ENCODE measurements around the gene H2AZ2. TPM values are rescaled to one million over a fixed set of nuclear protein-coding genes. Genes with fewer than 3 reads are reported as not detected.

Gene H2AZ2
- total and polyA plus RNA-seq, 2 donors (not counting 1 experiment from before 2014, with no cell fraction given), result 55.3 to 129 TPM

GRCh38 chr7:44796034-44796503 is 51.8 kb downstream of the H2AZ2 start:
- peaks cover 15 to 26% of the 10 kb centered on the region in 2 donors for H3K4me1 ChIP-seq (ENCODE audit: control insufficient read depth in 2 of 2, insufficient read depth in 2 of 2, low read length in 2 of 2)
- peak overlapping the region; percentile 98 for H3K27ac Mint-ChIP-seq
- WGBS (ENCODE audit: insufficient coverage), result 1% methylated on average over 59 of the region's 59 CpGs
- H3K4me3 Mint-ChIP-seq, result peak overlapping the region; percentile 93
- H3K27me3 ChIP-seq (replicated peaks in 1 of 4; ENCODE audit: control extremely low read depth in 1 of 4, control insufficient read depth in 3 of 4, insufficient read depth in 4 of 4, low read length in 3 of 4), result no peaks in the 10 kb centered on the region
- intact Hi-C loops (cut with micrococcal nuclease), result loop anchor here (1.0 to 5.0 kb wide), 10 partner anchors 48 to 869 kb away; partner anchors contain the start of genes H2AZ2, MYO1G, OGDH and PURB
- ATAC-seq (ENCODE audit: low read depth) (peak; percentile 3), DNase-seq (no peak)
- H4K20me1 ChIP-seq (ENCODE audit: control insufficient read depth, insufficient read depth, low read length, poor library complexity, severe bottlenecking), result peaks cover 29% of the 10 kb centered on the region
- peak overlapping the region; percentile 1 to 98 (median 93) for H3K4me3 ChIP-seq (ENCODE audit: control extremely low read depth in 1 of 5, extremely low read depth in 1 of 5, insufficient read depth in 1 of 5, low read depth in 2 of 5, low read length in 4 of 5)
- H3K27me3 Mint-ChIP-seq, result no peaks in the 10 kb centered on the region
- peak overlapping the region; percentile 73 to 92 for H3K27ac ChIP-seq (ENCODE audit: low read length in 2 of 2)
- peaks cover 38% of the 10 kb centered on the region for H3K4me1 Mint-ChIP-seq
- H3K9me3 ChIP-seq (ENCODE audit: control extremely low read depth in 1 of 3, control insufficient read depth in 2 of 3, insufficient read depth in 1 of 3, low read length in 2 of 3), result no peaks in the 10 kb centered on the region
- H3K9ac ChIP-seq (ENCODE audit: low read length), result peak overlapping the region; percentile 84
- H2AFZ ChIP-seq (ENCODE audit: insufficient read depth, low read depth, low read length, poor library complexity, severe bottlenecking), result peak overlapping the region; percentile 95
- H3K4me2 ChIP-seq (replicated peaks; ENCODE audit: low read depth, low read length, poor library complexity, severe bottlenecking), result peak overlapping the region; percentile 79
- ChIA-PET POLR2A (interaction anchor here (1.4 kb wide), 1 partner anchor 47 kb away, joined by 4 read pairs; the partner anchor contains the start of gene ZMIZ2), CTCF (interaction anchor here (1.0 kb wide), 1 partner anchor 27 kb away, joined by 3 read pairs; no protein-coding TSS in a partner anchor)
- H3K9me3 Mint-ChIP-seq (ENCODE audit: insufficient read depth), result no peaks in the 10 kb centered on the region
- H3K36me3 ChIP-seq (replicated peaks in 1 of 2; ENCODE audit: control extremely low read depth in 1 of 2, control insufficient read depth in 1 of 2, extremely low read depth in 1 of 2, insufficient read depth in 2 of 2, low read length in 1 of 2), result peaks cover 11 to 29% of the 10 kb centered on the region in 2 experiments
- H3K79me2 ChIP-seq (ENCODE audit: control insufficient read depth, insufficient read depth, low read length), result peaks cover 36% of the 10 kb centered on the region
- TF ChIP-seq EZH2 (IDR thresholded peaks at IDR 0.05; ENCODE audit: borderline replicate concordance, insufficient read depth, low read depth, low read length, poor library complexity, severe bottlenecking) (no peak), CTCF (IDR thresholded peaks at IDR 0.05) (no peak)

DNA sequence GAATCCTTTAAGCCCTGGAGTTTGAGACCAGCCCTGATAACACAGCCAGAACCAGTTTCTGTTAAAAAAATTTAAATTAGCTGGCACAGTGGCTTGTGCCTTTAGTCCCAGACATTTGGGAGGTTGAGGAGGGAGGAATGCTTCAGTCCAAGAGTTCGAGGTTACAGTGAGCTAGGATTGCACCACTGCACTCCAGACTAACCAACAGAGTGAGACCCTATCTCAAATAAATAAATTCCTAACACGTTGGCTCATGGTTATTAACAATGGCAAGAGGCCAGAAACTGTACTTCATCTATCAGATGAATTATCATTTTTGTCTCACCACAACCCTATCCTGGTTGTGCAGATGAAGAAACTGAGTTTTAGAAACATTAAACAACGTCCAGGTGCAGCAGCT is 53.6 kb downstream of the H2AZ2 start:
- intact Hi-C loops (cut with micrococcal nuclease), result no loop called here
- no peak overlapping the region for H3K4me3 Mint-ChIP-seq
- H3K4me2 ChIP-seq (replicated peaks; ENCODE audit: low read depth, low read length, poor library complexity, severe bottlenecking), result no peak overlapping the region

More for the DNA sequence above, 53.6 kb downstream of the H2AZ2 start:
- Mint-ChIP-seq H3K9me3 (ENCODE audit: insufficient read depth) (no peaks in the 10 kb centered on the region), H3K27me3 (no peaks in the 10 kb centered on the region), H3K4me1 (peaks cover 28% of the 10 kb centered on the region), H3K27ac (no peak overlapping the region)
- H3K27me3 ChIP-seq (replicated peaks in 1 of 4; ENCODE audit: control extremely low read depth in 1 of 4, control insufficient read depth in 3 of 4, insufficient read depth in 4 of 4, low read length in 3 of 4), result no peaks in the 10 kb centered on the region
- TF ChIP-seq EZH2 (IDR thresholded peaks at IDR 0.05; ENCODE audit: borderline replicate concordance, insufficient read depth, low read depth, low read length, poor library complexity, severe bottlenecking), result no peak
- TF ChIP-seq CTCF (IDR thresholded peaks at IDR 0.05), result no peak
- ChIA-PET CTCF (no interaction called here), POLR2A (no interaction called here)
- no peak overlapping the region for H2AFZ ChIP-seq (ENCODE audit: insufficient read depth, low read depth, low read length, poor library complexity, severe bottlenecking)
- no peak overlapping the region for H3K27ac ChIP-seq (ENCODE audit: low read length in 2 of 2)
- no peak overlapping the region for H3K4me3 ChIP-seq (ENCODE audit: control extremely low read depth in 1 of 5, extremely low read depth in 1 of 5, insufficient read depth in 1 of 5, low read depth in 2 of 5, low read length in 4 of 5)
- H3K9ac ChIP-seq (ENCODE audit: low read length), result no peak overlapping the region
- H3K9me3 ChIP-seq (ENCODE audit: control extremely low read depth in 1 of 3, control insufficient read depth in 2 of 3, insufficient read depth in 1 of 3, low read length in 2 of 3), result no peaks in the 10 kb centered on the region
- ATAC-seq (ENCODE audit: low read depth), result no peak
- no peak for DNase-seq
- H4K20me1 ChIP-seq (ENCODE audit: control insufficient read depth, insufficient read depth, low read length, poor library complexity, severe bottlenecking), result peaks cover 14% of the 10 kb centered on the region
- 80% methylated on average over 2 of the region's 3 CpGs for WGBS (ENCODE audit: insufficient coverage)
- peaks cover 15 to 26% of the 10 kb centered on the region in 2 donors for H3K4me1 ChIP-seq (ENCODE audit: control insufficient read depth in 2 of 2, insufficient read depth in 2 of 2, low read length in 2 of 2)
- H3K36me3 ChIP-seq (replicated peaks in 1 of 2; ENCODE audit: control extremely low read depth in 1 of 2, control insufficient read depth in 1 of 2, extremely low read depth in 1 of 2, insufficient read depth in 2 of 2, low read length in 1 of 2), result peaks cover 4 to 13% of the 10 kb centered on the region in 2 experiments
- H3K79me2 ChIP-seq (ENCODE audit: control insufficient read depth, insufficient read depth, low read length), result peaks cover 27% of the 10 kb centered on the region

Data from B cell (primary cell).